Kidney (tissue), 14 donors: ENCODE measurements around the gene ITGA8. TPM values are rescaled to one million over a fixed set of nuclear protein-coding genes. Genes with fewer than 3 reads are reported as not detected.
A peak's percentile ranks its signal among the peaks of the same experiment; 100 is the strongest.
"Not testable (repeated sequence)": the region's sequence is repeated elsewhere in the genome, so short reads cannot be mapped to it uniquely, and the experiment has no call there.

Source experiments
- DNase-seq, 5 donors: peaks; one replicate each; pipeline ENCODE4 v3.0.0-alpha.2; 2013 to 2020
- FAIRE-seq: peaks from 2 replicates; lab custom pipeline; 2012; peaks lifted over from hg19 to GRCh38; lab: Jason Lieb, UNC
- H3K27ac ChIP-seq, 2 donors: one replicate each; pipeline ENCODE4 v1.7.0; 2013; ENCODE audit warnings: low read depth in 2 of 2, low read length in 2 of 2, inconsistent platforms in 1 of 2
- H3K27me3 ChIP-seq: one replicate; pipeline ENCODE4 v1.7.1; 2013; ENCODE audit warnings: low read length, inconsistent platforms; ENCODE audit not compliant: control insufficient read depth, insufficient read depth
- H3K36me3 ChIP-seq, 3 donors: one replicate each; pipeline versions ENCODE4 v1.7.0 to v1.7.1; 2013; ENCODE audit warnings: low read length in 3 of 3, control low read depth in 1 of 3, inconsistent platforms in 1 of 3; ENCODE audit not compliant: insufficient read depth in 3 of 3, control insufficient read depth in 2 of 3
- H3K4me1 ChIP-seq, 3 donors: one replicate each; pipeline versions ENCODE4 v1.7.0 to v1.7.1; 2013; ENCODE audit warnings: low read length in 3 of 3, inconsistent platforms in 1 of 3, low read depth in 1 of 3; ENCODE audit not compliant: control insufficient read depth in 2 of 3, insufficient read depth in 2 of 3
- H3K4me3 ChIP-seq, 3 donors: one replicate each; pipeline versions ENCODE4 v1.7.0 to v1.8.1; 2013; ENCODE audit warnings: low read length in 3 of 3, control low read depth in 1 of 3, inconsistent platforms in 1 of 3
- H3K9ac ChIP-seq, 3 donors: one replicate each; pipeline versions ENCODE4 v1.7.0 to v1.7.1; 2013; ENCODE audit warnings: low read length in 3 of 3, control low read depth in 1 of 3, inconsistent platforms in 1 of 3
- H3K9me3 ChIP-seq, 3 donors: one replicate each; pipeline versions ENCODE4 v1.7.0 to v1.7.1; 2013; ENCODE audit warnings: low read length in 3 of 3, control low read depth in 1 of 3, inconsistent platforms in 1 of 3; ENCODE audit not compliant: control insufficient read depth in 2 of 3, insufficient read depth in 1 of 3
- CTCF ChIP-seq: IDR thresholded peaks from 3 replicates; pipeline ENCODE4 v1.5.1; 2012; ENCODE audit warnings: mild to moderate bottlenecking, moderate library complexity, borderline replicate concordance; ENCODE audit not compliant: insufficient read depth; ENCODE audit errors: extremely low read depth
- intact Hi-C: fragments of 100-400 bp; cut with DNase I; formaldehyde crosslinking; loops from one replicate; pipeline ENCODE4 v1.11.1; 2022
- polyA plus RNA-seq: library from polyadenylated mRNA; stranded (reverse); fragments of 350-450 nt; fragmentation: Illumina TruSeq; extraction: RNeasy Lipid Tissue Mini Kit (QIAGEN cat#74804); gene quantifications from one replicate; pipeline ENCODE4 v1.2.3, GENCODE V29; 2014; ENCODE audit warnings: low read depth, low replicate concordance; ENCODE audit not compliant: insufficient read depth
- total RNA-seq: library from RNA; stranded (reverse); fragmentation: NEBNext Ultra II Directional; extraction: Animal tissue kit (Norgen Biotek cat#: 25700); gene quantifications from one replicate; pipeline ENCODE4 v1.2.1, GENCODE V29; 2021
- donor health status: control.
- donor health status: control.
- donor health status: control.
- donor health status: control.
- donor health status: control.
- donor health status: DM: yes; HTN: yes; CAD: no.
- donor health status: Normal renal cell carcinoma (clear cell type).

Gene ITGA8
- total and polyA plus RNA-seq, 2 donors from 2014 or later: 10.8 to 22.1 TPM

- no peak for FAIRE-seq
- no peak overlapping the region for H3K27ac ChIP-seq
- no peaks in the 10 kb centered on the region for H3K27me3 ChIP-seq
- H3K36me3 ChIP-seq: no peaks in the 10 kb centered on the region
- no peaks in the 10 kb centered on the region for H3K4me1 ChIP-seq
- intact Hi-C loops: no loop called here
- no peak for TF ChIP-seq CTCF
- H3K9ac ChIP-seq: no peak overlapping the region
- no peak for DNase-seq
- H3K4me3 ChIP-seq: no peak overlapping the region
- H3K9me3 ChIP-seq: peaks cover 0 to 2% (median 0%) of the 10 kb centered on the region in 3 donors
Observed at GRCh38 chr10:15587271-15587670, 132.5 kb downstream of the ITGA8 start.

- DNase-seq: peak; percentile 55 to 81 (median 69)
- Histone ChIP-seq H3K27me3 (no peaks in the 10 kb centered on the region), H3K4me3 (no peak overlapping the region), H3K4me1 (no peaks in the 10 kb centered on the region), H3K27ac (no peak overlapping the region), H3K9me3 (peaks cover 0 to 2% (median 0%) of the 10 kb centered on the region in 3 donors), H3K9ac (no peak overlapping the region), H3K36me3 (no peaks in the 10 kb centered on the region)
- no peak for FAIRE-seq
- TF ChIP-seq CTCF: peak; percentile 44
- intact Hi-C loops: no loop called here
Observed at GRCh38 chr10:15585303-15585715, 134.4 kb downstream of the ITGA8 start.

- H3K4me1 ChIP-seq, H3K9ac ChIP-seq, H3K27me3 ChIP-seq, FAIRE-seq, H3K9me3 ChIP-seq, H3K27ac ChIP-seq, intact Hi-C loops, H3K36me3 ChIP-seq, H3K4me3 ChIP-seq, DNase-seq: not testable (repeated sequence)
Observed at GRCh38 chr10:15582972-15583371, 136.8 kb downstream of the ITGA8 start.

- no peaks in the 10 kb centered on the region for H3K36me3 ChIP-seq
- H3K27me3 ChIP-seq: no peaks in the 10 kb centered on the region
- H3K27ac ChIP-seq: no peak overlapping the region
- intact Hi-C loops: no loop called here
- DNase-seq: no peak
- no peak overlapping the region for H3K4me3 ChIP-seq
- peak; percentile 76 for FAIRE-seq
- H3K9ac ChIP-seq: no peak overlapping the region
- no peaks in the 10 kb centered on the region for H3K4me1 ChIP-seq
- H3K9me3 ChIP-seq: peaks cover 0 to 2% (median 0%) of the 10 kb centered on the region in 3 donors
- TF ChIP-seq CTCF: no peak
Observed at GRCh38 chr10:15579605-15580004, 140.1 kb downstream of the ITGA8 start.
